ENCODE data around the gene BFAR. TPM values are rescaled to one million over a fixed set of nuclear protein-coding genes. Genes with fewer than 3 reads are reported as not detected.

The BFAR gene
- polyA plus RNA-seq, 1 of the 3 experiments (the other 2 are of a cell fraction) = 48.3 TPM

DNA sequence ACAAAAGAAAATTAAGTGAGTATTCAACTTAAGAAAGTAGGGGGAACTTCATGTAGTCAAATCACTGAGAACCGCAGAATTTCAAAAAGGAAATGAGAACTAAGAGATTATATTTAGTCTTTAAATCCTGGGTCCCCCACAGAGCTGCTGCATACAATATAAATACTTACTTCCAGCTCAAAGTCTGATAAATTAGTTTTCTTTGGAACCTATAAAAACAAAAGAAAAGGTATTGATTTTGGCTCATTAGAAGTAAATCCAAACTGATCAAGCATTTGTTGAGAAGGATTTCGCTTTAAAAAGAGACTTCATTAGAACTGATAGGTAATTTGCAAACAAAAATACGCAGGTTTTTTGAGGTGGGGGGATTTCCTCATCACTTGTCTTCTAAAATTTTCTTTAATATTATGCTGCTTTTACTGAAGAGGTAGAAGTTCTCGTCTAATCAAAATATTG, 24.6 kb upstream of the BFAR start:
- Histone ChIP-seq H3K4me2 (no peak overlapping the region), H3F3A (replicated peaks; ENCODE audit: insufficient read depth) (peaks cover 3% of the 10 kb centered on the region), H4K20me1 (ENCODE audit: insufficient read depth) (no peaks in the 10 kb centered on the region), H2AFZ (ENCODE audit: low read depth) (no peak overlapping the region), H3K36me3 (replicated peaks in 1 of 2; ENCODE audit: control insufficient read depth in 1 of 2, insufficient read depth in 2 of 2, low read length in 1 of 2) (peaks cover 54 to 59% of the 10 kb centered on the region in 2 experiments), H3K4me3 (ENCODE audit: low read depth in 2 of 2, low read length in 1 of 2) (no peak overlapping the region), H3K4me1 (ENCODE audit: control insufficient read depth in 1 of 2, insufficient read depth in 2 of 2, low read depth in 1 of 2, low read length in 1 of 2) (no peaks in the 10 kb centered on the region), H3K27ac (ENCODE audit: low read depth in 2 of 2, low read length in 1 of 2) (no peak overlapping the region), H3K27me3 (ENCODE audit: insufficient read depth) (no peaks in the 10 kb centered on the region), H3K9ac (no peak overlapping the region), H3K9me2 (no peaks in the 10 kb centered on the region), H3K79me2 (ENCODE audit: insufficient read depth) (0 out of 2 replicates have a peak, but pooled peaks cover 3% of the 10 kb centered on the region), H3K9me3 (no peaks in the 10 kb centered on the region)
- no peak for DNase-seq
- no peak for TF ChIP-seq FOXJ3 (CRISPR knock-in tag; IDR thresholded peaks at IDR 0.05)
- no peak for TF ChIP-seq GATA2 (CRISPR knock-in tag; IDR thresholded peaks at IDR 0.05)
- no peak for TF ChIP-seq USF1 (IDR thresholded peaks at IDR 0.05; ENCODE audit: borderline replicate concordance, low read depth)
- no peak for TF ChIP-seq RFX5 (IDR thresholded peaks at IDR 0.05; ENCODE audit: low read length)
- no peak for TF ChIP-seq REST (IDR thresholded peaks at IDR 0.05; ENCODE audit: low read depth, low read length)
- no peak for TF ChIP-seq FOSL2 (IDR thresholded peaks at IDR 0.05; ENCODE audit: borderline replicate concordance, low read depth)
- TF ChIP-seq, protein P1, sequence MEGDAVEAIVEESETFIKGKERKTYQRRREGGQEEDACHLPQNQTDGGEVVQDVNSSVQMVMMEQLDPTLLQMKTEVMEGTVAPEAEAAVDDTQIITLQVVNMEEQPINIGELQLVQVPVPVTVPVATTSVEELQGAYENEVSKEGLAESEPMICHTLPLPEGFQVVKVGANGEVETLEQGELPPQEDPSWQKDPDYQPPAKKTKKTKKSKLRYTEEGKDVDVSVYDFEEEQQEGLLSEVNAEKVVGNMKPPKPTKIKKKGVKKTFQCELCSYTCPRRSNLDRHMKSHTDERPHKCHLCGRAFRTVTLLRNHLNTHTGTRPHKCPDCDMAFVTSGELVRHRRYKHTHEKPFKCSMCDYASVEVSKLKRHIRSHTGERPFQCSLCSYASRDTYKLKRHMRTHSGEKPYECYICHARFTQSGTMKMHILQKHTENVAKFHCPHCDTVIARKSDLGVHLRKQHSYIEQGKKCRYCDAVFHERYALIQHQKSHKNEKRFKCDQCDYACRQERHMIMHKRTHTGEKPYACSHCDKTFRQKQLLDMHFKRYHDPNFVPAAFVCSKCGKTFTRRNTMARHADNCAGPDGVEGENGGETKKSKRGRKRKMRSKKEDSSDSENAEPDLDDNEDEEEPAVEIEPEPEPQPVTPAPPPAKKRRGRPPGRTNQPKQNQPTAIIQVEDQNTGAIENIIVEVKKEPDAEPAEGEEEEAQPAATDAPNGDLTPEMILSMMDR (IDR thresholded peaks at IDR 0.05) = no peak
- TF ChIP-seq RCOR1 (IDR thresholded peaks at IDR 0.05; ENCODE audit: low read length) = no peak
- TF ChIP-seq, protein P2, sequence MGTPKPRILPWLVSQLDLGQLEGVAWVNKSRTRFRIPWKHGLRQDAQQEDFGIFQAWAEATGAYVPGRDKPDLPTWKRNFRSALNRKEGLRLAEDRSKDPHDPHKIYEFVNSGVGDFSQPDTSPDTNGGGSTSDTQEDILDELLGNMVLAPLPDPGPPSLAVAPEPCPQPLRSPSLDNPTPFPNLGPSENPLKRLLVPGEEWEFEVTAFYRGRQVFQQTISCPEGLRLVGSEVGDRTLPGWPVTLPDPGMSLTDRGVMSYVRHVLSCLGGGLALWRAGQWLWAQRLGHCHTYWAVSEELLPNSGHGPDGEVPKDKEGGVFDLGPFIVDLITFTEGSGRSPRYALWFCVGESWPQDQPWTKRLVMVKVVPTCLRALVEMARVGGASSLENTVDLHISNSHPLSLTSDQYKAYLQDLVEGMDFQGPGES (IDR thresholded peaks at IDR 0.05; ENCODE audit: low read depth, low read length) = no peak
- no peak for TF ChIP-seq GABPA (IDR thresholded peaks at IDR 0.05; ENCODE audit: low read depth)
- no peak for TF ChIP-seq USF2 (IDR thresholded peaks at IDR 0.05; ENCODE audit: borderline replicate concordance, low read depth, low read length)
- no peak for TF ChIP-seq FOXM1 (IDR thresholded peaks at IDR 0.05; ENCODE audit: low read depth)
- TF ChIP-seq TAF1 (IDR thresholded peaks at IDR 0.05; ENCODE audit: borderline replicate concordance, low read depth, low read length) = no peak
- TF ChIP-seq RXRA (IDR thresholded peaks at IDR 0.05; ENCODE audit: borderline replicate concordance, low read depth) = no peak
- no peak for TF ChIP-seq NFIC (IDR thresholded peaks at IDR 0.05; ENCODE audit: borderline replicate concordance)
- ChIA-PET POLR2A (no interaction called here), CTCF (no interaction called here)
- 96% methylated on average over 4 of the region's 4 CpGs for WGBS (ENCODE audit: low lambda C conversion rate)
